Measurements from ENCODE around the gene TMEM60.
"Not testable (repeated sequence)": the region's sequence is repeated elsewhere in the genome, so short reads cannot be mapped to it uniquely, and the experiment has no call there.

Gene TMEM60

DNA sequence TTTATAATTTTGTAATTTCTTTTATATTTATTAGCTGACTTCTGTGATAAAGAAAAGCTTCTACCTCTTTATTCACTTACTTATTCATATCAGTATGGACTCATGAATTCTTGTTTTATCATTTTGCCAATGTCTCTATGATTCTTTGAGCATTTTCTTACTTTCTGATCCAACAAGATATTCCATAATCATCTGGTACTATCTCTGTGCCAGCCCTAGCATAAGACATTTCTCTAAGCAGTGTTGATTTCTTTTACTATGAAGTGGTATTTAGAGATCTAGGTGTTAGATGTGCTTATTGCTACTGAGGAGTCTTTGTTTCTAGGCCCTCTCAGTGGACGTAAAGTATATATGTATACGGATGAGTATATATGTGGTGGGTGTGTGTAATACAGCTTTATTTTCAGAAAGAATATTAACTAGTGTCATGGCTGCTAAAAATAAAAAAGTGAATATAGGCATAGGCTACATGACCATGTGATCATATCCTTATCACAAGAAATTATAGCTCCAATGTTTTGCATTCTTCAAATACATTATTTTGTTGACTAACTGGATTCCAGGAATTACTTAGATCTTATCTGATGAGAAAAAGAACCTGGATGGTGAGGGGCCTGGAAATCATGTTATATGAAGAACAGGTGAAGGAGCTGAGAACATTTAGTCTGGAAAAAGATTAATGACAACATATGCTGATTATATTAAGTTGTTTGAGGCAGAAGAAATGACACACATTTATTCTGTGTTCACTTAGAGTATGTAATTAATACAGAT, 13.5 kb upstream of the TMEM60 start:
- no peak for DNase-seq

DNA sequence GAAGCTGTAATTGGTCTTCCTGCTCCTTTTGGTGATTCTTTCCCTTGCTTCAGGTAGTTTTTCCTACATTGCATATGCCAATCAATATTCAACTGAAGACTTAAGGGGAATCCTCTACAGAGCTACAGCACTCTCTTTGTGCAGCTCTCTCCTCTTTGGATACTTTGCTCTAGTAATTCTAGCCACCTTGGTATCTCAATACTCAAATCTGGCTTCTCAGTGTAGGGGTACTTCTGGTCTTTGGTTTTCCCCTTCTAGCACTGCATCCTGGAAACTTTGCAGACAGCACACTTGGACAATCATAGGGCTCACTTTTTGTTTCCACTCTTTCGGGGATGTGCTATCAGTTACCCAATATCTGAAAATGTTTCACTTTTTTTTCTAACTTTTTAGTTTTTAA, 10.3 kb upstream of the TMEM60 start:
- DNase-seq: no peak

DNA sequence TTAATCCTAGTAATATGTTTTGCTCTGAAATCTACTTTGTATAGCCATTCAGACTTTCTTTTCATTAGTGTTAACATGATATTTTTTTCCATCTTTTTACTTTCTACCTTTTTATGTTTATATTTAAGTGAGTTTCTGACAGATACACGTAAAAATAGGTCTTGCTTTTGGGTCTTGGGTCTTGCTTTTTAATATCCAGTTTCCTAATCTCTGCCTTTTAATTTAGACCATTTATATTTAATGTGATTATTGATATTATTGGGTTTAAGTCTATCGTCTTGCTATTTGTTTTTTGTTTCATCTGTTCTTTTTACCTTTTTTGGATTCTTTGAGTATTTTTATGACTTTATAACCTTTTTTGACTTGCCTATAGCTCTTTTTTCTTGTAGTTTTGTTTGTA, 8.2 kb upstream of the TMEM60 start:
- no peak for DNase-seq

DNA sequence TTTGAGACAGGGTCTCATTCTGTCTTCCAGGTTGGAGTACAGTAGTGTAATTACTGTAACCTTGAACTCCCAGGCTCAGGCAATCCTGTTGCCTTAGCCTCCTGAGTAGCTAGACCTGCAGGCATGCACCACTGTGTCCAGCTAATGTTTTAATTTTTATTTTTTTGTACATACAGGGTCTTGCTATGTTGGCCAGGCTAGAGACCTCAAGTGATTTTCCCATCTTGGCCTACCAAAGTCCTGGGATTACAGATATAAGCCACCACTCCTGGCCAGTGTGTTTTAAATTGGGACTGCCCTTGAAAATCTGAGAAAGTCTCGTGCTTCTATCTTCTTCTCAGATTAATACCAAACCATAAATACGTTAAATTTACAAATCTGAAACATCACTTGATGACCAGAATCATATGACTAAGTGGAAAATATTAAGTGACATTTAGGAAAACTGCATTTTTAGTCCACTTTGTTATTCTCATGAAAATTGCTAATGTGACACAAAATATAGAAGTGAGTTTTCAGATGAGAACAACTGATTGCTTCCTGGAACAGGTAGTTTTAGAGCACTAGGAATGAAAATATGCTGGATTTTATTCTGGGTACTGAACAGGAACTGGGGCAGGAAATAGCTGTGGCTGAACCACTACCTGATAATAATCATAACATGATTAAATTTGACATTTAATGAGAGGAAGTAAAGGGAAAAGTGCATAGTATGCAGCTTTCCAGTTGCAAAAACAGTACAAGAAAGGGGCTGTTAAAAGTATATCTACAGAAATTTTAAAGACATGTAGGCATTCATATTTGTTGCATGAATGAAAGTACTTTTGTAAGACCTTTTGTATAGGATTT, 4.5 kb upstream of the TMEM60 start:
- DNase-seq: no peak

DNA sequence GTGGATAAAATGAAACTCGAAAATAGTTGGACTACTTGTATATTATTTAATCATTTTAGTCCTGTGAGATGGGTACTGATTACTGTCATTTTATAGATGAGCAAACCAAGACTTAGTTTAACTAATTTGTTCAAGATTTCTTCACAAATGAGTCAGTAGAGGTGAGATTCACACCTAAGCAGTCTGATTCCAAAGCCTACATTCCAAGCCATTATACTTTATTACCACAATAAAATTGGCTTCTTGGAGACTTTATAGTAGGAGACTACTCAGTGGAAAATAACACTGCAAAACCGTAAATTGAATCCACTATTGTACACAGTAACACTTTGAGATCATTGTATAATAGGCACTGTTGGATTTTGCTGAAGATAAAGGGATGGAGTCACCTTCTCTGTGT, 2.5 kb upstream of the TMEM60 start:
- no peak for DNase-seq

DNA sequence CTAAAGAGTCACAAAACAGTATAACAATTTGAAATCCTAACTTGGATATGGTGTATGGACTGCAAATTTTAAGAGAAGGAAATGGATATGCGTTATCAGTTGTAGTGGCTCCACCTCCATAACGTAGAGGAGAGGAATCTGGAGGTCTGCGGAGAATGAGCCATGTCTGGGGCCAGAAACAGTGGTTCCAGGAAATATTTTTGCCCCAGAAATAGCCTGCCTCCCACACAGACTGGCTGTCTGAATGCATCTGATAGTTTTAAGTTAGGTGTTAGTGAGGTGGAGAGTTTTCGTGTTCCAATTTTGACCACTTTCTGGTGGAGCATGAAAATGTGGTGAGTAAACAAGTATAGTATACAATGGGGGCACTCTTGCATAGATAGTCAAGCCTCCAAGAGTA, 1.9 kb upstream of the TMEM60 start:
- no peak for DNase-seq

DNA sequence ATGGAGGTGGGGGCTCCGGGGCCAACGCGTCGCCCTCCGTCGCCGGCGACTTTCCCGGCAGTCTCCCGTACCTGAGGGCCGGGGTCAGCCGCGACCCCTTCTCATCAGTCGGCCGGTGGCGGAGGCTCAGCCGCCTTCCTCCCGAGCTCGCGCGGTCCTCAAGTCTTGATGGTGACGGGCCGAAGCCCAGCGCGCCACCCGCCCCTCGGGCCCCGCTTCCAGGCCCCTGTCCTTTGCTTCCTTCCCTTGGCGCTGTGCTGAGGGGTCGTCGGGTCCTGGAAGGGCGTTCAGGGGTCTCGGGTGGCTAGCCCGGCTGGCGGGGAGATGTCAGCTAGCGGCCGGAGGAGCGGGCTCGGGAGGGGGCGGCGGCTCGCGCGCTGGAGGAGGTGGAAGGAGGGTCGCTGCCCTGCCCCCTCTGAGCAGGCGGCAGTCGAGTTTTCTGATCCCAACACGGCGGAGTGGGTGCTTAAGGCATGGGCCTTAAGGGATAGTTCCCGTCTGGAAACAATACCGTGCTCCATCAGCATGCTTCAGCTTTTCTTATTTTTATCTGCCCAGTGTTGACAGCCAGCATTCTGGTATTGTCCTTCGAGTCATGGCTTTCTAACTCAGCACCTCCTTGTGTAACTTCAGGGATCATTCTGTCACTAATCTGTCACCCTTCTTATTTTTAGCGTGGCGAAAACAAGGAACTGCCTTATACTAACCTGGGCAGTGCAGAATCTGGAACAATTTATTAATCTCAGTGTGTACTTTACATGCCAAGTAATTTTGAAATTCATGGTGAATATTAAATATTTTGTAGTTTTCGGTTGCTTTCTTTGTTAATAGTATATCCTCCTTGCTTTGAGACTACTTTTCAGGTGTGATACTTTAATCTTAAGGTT, 1.1 kb upstream of the TMEM60 start:
- DNase-seq: peak; percentile 37

DNA sequence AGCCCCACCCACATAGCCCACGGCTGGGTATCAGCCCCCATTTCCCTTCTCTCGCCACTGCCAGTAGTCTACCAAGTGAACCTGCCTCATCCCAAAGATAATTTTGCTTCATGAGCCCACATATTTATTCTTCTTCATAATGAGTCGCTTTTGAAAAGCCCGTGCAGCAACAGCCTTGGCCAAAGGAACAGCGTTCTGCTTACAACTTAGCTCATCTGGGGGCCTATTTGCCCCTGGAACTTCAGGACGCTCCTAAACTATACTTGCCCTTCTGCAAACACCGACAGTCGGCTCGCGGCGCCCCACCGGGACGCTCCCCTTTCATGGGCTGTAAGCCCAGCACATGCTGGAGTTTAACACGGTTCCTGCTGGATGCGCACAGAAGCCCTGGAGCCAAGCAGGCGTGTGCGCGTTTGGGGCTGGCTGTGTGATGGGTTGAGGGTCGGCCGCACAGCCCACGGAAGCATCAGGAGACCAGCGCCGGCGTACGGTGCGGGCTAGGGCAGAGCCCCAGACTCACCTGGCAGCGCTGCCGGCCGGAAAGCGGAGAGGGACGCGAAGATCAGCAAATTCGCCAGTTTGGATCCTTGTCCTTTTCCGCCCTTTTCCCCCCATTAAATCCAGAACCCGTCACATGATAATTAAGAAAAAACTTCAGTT, 370 bp downstream of the TMEM60 start:
- DNase-seq: no peak

DNA sequence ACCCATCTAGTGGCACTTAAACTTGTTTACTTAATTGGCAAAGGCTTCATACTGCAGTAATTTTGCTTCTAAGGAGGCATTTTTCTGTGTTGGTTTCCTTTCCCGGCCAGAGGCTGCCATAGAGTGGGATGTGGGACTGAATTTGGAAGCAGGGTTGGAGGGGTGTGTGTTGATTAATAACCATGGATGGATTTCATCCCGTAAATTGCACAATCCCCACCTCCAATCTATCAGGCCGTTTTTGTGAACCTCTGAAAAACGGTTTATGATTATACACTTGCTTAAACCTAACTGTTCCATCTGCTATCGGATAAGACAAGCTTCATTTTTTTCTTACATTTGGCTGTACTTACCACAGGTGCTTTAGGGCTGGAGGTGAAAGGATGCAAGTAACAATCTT, 1.3 kb downstream of the TMEM60 start:
- DNase-seq: no peak

DNA sequence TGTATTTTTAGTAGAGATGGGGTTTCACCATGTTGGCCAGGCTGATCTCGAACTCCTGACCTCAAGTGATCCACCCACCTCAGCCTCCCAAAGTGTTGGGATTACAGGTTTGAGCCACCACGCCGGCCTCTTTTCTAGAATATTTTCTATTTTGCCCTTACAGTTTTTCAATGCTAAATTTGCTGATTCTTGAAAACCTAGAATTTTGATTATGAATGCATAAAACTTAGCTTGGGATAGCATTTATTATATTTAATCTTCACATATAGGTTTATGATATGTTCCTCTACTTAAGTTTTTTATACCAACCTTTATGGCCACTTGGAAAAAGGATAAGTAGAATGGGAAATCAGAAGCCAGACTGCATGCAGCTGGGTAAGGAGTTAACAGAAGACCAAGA, 2.1 kb downstream of the TMEM60 start:
- DNase-seq: no peak

DNA sequence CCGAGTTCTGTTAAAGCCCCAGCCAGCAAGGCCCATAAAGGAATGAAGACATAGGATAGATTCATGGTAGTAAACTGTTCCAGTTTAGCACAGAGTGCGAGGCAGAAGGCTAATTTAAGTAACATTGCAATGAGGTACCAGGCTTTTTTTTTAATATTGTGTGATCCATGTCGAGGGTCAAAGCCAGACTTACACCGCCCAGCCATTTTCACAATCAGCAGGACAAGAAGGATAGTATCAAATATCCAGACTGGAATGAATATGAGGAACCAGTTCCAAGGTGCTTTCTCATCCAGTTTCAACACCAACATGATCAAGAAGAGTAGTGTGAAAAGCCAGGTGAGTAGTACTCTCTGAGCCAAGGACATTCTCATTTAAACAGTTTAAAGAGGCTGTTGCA, 4.2 kb downstream of the TMEM60 start:
- no peak for DNase-seq

DNA sequence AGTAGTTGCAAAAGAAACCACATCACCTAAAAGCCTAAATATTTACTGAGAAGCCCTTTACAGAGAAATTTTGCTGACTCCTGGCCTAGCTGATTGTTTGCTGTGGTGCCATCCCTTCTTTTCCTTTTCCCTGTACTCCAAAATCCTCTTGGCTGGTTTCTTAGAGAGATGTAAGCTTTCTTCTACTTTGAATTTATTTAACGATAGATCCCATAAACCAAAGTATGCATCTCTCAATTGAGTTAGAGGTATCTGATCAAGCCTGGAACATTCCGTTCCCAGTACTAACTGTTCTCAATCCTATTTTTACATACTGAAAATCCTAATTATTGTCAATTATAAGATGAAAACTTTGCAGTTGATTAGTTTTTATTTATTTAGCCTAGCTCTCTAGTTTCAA, 6.3 kb downstream of the TMEM60 start:
- DNase-seq: no peak

DNA sequence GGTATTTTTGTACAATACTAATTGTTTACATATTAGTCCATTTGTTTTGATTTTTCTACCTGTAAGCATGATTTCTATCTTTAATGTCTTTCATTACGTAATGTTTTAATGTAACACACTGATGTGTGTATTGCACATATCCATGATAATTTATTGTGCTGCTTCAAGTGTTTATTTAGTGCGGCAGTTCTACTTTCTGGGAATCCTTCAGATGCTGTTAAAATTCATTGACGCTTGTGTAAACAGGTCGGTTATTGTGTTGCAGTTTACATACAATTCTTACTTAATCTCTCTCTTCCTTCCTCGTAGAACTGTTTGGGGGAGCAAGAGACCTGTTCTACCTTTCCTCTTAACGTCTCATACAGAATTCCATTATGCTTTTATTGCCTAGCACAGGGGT, 6.9 kb downstream of the TMEM60 start:
- DNase-seq: no peak

DNA sequence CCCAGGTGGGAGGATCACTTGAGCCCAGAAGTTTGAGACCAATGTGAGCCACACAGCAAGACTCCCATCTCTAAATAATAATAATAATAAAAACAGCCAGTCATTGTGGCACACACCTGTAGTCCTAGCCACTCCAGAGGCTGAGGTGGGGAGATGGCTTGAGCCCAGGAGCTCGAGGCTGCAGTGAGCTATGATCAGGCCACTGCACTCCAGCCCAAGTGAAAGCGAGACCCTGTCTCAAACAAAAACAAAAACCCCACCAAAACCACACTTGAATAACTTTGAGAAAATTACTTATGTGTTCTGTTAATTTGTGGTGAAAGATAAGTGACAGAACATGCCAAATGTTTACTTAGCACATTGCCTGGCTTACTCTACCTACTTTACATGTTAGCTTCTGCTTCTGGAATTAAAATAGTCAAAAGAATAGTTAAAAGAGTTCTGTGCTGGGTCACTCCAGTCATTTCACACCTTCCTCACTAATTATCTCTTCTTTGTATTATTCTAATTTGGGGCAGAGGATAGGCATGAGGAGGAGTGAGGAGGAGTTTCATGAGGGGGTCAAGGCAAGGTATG, 9.8 kb downstream of the TMEM60 start:
- no peak for DNase-seq

DNA sequence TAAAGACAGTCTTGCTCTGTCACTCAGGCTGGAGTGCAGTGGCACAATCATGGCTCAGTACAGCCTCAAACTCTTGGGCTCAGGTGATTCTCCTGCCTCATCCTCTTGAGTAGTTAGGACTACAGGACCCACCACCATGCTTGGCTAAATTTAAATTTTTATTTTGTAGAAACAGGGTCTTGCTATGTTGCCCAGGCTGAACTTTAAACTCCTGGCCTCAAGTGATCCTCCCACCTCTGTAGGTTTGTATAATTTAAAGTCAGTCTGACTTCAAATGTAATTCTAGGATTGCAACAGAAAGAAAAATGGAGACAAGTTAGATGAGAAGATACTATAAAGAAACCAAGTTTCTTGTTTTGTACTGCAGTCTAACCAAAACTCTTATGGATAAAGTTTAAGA, 11.5 kb downstream of the TMEM60 start:
- DNase-seq: no peak

DNA sequence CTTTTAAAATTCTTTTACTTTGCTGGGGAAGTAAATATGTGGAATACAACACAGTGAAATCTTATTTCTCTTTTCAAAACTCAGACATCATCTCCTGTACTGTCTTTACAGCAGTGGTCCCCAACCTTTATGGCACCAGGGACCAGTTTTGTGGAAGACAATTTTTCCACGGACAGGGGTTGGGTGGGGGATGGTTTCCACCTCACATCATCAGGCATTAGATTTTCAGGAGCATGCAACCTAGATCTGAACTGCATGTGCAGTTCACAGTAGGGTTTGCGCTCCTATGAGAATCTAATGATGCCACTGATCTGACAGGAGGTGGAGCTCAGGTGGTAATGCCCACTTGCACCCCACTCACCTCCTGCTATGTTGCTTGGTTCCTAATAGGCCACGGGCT, 12.2 kb downstream of the TMEM60 start:
- no peak for DNase-seq

DNA sequence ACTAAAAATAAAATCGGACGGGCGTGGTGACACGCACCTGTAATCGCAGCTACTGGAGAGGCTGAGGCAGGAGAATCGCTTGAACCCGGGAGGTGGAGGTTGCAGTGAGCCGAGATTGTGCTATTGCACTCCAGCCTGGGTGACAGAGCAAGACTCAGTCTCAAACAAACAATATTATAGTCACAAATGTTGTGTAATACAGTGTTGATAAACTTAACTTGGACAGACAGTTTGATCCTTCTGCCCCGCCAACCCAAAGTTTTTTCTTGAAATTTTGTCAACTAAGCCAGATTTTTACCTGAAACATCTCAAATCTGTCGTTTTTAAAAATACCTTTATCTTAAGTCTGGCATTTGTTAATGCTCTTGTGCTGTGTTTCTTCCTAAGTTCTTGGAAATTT, 13.8 kb downstream of the TMEM60 start:
- not testable (repeated sequence) for DNase-seq

DNA sequence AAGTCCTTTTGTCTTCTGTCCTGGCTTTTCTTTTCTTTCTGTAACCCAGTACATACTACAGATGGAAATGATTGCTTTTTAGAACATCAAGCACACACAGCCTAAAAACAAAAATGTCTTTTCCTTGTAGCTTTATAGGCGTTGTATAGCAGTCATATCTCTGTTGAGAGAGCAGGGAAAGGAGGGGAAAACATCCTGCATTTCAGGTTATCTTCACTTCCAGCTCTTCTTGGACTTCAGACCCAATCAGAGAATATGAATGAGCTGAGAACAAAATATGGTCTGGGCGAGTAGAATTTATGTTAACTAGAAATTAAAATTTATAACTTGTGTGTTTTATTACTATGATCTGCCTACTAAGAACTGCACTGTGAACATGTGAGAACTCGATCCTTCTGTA, 14.7 kb downstream of the TMEM60 start:
- DNase-seq: no peak

DNA sequence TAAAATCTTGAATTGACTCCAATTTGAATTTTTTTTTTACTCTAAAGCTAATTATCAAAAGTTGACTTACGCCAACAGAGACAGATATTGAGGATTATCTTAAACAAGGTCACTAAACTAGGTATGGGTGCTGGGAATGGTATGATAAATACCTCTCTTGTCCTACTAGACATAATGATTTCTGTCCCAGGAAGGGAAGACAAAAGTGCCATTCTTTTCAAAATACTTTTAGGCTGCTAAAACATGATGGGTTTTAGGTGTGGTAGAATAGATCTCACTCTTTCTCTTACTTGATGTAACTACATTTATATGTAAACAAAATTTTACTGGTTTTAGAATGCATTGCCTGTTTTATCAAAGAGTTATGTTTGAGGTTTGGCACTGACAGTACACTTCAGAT, 15.1 kb downstream of the TMEM60 start:
- no peak for DNase-seq

DNA sequence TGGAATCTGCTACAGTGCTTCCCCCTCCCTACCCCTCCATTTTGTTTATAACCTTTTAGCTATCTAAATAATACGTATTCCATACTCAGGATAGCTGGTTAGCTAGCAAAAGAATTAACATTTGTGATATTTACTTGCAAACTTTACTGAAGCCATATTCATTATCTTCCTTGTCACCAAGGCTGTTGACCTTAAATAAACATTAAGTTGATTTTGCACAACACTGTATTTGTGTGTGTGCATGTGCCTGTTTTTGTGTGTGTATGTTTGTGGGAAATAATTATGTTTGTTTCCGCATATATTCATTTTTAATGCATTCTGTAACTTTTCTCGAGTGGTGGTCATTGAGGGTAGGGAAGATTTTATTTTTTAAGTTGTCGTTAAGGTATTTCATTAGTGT, 15.9 kb downstream of the TMEM60 start:
- no peak for DNase-seq

DNA sequence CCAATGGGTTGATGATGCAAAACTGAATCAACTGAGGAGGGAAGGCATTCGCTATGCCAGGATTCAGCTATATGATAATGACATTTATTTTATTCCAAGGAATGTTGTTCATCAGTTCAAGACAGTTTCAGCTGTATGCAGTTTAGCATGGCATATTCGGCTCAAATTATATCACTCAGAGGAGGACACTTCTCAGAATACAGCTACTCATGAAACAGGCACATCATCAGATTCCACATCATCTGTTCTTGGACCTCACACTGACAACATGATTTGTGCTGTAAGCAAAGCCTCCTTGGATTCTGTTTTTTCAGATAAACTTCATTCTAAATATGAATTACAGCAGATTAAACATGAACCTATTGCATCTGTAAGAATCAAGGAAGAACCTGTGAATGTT, 19.7 kb downstream of the TMEM60 start:
- no peak for DNase-seq

DNA sequence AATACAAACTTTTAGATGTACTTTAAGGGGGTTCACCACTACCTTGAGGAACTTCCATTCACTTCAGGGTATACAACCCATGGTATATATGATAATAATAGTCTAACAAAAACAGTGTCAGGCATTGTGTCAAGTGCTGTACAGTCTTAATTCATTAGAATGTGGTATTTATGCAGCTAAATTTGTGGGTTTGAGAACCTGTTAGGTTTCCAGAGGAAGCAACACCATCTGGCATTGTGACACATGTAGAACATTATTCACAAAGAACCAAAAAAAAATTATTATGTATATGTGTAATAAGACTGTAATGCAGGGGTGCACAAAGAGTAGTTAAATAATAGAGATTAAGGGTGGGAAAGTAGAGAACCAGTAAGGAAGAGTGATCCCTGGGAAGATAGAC, 26.3 kb downstream of the TMEM60 start:
- DNase-seq: no peak

DNA sequence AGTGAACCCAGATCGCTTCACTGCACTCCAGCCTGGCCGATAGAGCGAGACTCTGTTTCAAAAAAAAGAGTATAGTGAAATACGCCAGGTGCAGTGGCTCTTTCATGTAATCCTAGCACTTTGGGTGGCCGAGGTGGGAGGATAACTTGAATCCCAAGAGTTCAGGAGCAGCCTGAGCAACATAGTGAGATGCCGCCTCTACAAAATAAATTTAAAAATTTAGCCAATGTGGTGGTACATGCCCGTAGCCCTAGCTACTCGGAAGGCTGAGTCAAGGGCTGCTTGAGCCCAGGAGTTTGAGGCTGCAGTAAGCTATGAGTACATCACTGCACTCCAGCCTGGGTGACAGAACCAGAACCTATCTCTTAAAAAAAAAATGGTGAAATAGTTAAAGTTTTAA, 27.9 kb downstream of the TMEM60 start:
- DNase-seq: no peak
